HG03575 (cell line): ENCODE measurements around the gene CYP11A1.
"Not testable (repeated sequence)": the region's sequence is repeated elsewhere in the genome, so short reads cannot be mapped to it uniquely, and the experiment has no call there.

Experiments used
- ATAC-seq: cut with Tn5 transposase; IDR thresholded peaks from one replicate; pipeline ENCODE4 v1.9.1; 2021; ENCODE audit not compliant: unreplicated experiment, insufficient number of reproducible peaks, low FRiP score; ENCODE audit errors: extremely low read depth

The CYP11A1 gene

DNA sequence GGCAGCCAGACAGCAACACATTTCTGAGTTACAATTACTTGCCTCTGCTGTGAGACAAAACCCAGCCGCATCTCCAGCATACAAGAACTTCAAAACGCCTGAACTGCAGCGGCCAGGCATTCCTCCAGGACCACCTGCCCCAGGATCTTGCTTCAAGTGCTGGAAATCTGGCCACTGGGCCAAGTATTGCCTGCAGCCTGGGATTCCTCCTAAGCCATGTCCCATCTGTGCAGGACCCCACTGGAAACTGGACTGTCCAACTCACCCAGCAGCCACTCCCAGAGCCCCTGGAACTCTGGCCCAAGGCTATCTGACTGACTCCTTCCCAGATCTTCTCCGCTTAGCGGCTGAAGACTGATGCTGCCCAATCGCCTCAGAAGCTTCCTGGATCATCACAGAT, 11.4 kb downstream of the CYP11A1 start:
- not testable (repeated sequence) for ATAC-seq

DNA sequence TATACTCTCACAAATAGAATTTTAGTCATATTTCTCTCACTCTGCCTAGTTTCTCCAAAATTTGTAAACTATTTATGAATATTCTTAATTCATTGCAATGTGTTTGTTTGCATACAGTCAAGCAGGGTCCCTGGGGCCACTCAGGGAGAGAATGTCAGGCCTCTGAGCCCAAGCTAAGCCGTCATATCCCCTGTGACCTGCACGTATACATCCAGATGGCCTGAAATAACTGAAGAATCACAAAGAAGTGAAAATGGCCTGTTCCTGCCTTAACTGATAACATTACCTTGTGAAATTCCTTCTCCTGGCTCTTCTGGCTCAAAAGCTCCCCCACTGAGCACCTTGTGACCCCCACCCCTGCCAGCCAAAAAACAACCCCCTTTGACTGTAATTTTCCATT, 13.5 kb downstream of the CYP11A1 start:
- ATAC-seq, result not testable (repeated sequence)

DNA sequence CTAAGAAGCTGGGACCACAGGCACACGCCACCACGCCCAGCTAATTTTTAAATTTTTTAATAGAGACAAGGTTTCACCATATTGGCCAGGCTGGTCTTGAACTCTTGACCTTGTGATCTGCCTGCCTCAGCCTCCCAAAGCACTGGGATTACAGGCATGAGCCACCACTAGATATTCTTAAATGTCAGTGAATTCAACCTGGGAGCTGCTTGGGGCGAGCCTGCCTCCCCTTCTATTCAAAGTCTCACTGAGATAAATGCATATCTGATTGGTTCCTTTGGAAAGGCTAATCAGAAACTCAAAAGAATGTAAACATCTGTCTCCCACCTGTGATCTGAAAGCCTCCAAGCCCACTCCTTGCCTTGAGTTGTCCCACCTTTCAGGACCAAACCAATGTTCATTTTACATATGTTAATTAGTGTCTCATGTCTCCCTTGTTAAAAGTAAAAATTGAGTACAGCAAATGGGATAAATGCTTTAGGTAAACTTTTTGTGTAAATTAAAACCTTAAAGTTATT, 15.0 kb downstream of the CYP11A1 start:
- ATAC-seq, result no peak

DNA sequence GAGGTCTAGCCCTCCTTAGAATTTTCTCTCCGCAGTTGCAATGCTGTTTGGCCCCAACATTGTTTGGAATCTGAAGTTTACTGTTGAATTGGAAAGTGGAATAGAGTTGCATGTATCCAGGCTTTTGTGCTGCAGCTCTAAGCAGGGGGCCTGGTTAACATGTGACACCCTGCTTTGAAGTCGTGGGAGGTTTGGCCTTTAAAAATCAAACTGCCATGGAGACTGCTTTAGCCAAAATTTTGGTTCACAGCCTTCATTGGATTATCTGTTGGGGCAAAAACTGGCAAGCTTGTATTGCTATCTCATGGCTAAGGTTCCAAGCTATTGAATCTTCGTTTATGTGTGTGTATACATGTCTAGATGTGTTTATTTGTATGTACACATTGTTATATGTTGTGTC, 15.8 kb downstream of the CYP11A1 start:
- ATAC-seq, result no peak

DNA sequence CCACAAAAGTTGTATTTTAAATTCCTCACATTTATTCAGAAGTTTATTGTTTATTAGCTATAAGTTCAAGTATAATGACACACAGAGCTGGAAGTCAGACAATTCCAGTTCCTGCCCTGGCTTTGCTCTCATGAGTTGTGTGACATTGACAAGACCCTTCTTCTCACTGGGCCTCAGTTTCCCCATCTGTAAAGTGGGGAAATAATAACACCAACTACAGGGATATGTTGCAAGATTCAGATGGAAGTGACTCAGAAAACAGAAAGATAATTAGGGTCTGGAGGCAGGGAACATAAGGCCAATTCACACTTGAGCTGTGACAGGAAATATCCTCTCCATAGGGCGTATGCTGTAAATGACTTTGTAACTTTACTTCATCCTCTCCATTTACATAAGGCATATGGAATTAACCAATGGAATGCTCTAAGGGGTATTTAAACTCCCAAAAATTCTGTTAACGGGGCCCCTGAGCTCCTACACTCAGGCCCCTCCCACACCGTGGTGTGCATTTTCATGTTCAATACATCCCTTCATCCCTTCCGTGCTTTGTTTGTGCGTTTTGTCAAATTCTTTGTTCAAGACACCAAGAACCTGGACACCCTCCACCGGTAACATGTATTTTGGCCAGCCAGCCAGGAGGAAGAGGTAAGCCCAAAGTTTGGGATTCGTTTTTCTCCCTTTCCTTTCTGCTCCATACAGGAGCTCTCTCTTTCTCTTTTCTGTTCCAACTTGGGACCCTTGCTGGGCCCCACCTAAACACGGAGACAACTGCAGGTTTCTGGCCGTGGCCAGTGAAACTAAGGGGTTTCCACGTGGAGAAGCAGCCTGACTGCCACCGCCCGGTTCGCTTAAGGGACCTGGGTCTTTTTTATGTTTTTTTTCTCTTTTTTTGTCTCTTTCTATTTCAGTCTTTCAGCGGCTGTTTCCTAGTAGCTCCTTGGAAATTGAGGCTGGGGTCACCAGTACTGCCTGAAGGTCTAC, 16.9 kb downstream of the CYP11A1 start:
- no peak for ATAC-seq

DNA sequence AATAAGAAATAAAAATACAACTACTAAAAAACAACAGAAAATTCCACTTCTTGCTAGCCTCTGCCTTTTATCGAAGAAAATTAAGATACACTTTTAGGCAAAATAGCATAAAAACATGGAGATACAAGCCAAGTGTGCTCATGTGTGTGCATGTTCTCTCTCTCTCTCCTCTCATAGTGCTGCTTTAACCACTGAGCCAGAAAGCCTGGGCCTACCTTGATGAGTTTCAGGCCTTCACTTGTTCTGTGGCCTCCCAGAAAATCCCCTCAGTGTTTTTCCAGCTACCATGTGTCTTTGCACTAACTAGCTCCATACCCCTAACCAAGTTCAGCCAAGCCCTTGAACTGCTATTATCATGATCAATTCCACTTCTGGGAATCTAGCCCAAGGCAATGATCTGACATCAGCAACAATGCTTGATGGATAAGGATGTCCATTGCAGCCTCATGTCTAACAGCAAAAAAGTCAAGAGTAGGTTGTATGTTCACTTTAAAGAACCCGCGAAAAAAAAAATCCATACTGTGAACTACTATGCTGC, 18.1 kb downstream of the CYP11A1 start:
- no peak for ATAC-seq

DNA sequence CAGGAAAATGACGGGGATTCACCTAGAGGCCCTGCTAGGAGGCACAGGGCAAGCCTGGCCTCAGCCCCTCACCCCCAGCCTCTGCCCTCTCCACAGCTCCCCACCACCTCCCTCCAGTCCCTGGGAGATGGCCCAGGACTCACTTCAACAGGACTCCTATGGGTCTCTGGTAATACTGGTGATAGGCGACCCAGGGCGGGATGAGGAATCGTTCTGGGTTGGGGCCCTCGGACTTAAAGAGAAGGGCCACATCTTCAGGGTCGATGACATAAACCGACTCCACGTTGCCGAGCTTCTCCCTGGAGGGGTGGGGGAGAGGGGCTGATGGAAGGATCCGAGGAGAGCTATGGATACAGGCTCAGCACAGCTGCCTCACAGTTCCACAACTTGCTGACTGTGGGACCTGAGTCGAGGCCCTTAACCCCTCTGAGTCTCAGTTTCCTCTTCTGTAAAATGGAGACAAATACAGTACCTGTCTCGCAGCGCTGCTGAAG, 19.6 kb downstream of the CYP11A1 start:
- ATAC-seq, result no peak

DNA sequence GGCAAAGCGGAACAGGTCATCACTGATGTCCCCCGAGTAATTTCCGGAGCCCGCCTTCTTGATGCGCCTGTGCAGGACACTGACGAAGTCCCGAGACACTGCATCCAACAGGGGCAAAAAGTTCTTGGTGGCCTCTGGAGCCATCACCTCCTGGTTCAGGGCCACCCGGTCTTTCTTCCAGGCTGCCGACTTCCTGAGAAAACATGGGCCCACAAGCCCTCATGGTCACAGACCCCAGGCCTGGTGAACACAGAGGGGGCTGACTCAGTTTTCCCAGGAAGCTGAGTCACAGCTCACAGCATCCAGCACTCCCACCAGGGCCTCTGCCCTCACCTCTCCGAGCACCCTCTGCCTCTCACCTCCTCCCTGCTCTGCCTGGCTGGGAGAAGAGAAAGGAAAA, 22.4 kb downstream of the CYP11A1 start:
- ATAC-seq, result no peak

DNA sequence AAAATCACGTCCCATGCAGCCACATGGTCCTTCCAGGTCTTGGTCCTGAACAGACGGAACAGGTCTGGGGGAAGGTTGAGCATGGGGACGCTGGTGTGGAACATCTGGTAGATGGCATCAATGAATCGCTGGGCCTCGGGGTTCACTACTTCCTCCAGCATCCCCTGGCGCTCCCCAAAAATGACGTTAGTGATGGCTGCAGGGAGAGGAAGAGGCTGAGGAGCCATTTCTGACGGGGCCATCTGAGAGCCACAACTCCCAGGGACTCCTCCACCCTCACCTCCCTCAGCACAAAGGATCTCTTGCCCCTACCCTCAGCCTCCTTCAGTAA, 23.7 kb downstream of the CYP11A1 start:
- ATAC-seq, result no peak

DNA sequence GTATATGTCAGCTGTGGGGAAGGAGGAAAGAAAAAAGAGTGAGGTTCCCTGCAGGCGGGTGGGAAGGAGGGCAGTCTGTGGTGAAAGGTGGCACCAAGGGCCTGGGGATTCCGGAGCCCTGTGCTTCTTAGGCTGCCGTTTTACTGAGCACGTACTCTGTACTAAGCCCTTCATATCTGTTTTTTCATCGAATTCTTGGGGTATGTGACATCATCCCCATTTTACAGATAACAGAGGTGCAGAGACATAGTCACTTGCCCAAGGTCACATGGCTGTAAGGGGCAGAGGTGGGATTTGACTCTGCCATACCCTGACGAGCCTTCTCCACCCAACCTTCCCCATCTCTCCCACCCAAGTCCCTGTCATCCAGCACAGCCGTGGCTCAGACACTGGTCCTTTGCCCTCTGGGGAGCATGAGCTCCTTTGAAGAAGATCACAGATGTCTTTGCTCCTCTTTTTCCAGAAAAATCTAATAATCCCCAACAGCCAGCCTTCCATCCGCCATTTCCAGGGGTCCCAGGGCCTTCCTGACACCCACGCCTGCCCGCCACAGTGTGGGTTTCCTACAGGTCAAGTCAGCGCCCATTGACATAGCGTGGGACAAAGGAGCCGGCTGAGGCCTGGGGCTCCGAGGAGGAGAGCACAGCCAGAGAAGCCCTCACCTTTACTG, 24.2 kb downstream of the CYP11A1 start:
- no peak for ATAC-seq

DNA sequence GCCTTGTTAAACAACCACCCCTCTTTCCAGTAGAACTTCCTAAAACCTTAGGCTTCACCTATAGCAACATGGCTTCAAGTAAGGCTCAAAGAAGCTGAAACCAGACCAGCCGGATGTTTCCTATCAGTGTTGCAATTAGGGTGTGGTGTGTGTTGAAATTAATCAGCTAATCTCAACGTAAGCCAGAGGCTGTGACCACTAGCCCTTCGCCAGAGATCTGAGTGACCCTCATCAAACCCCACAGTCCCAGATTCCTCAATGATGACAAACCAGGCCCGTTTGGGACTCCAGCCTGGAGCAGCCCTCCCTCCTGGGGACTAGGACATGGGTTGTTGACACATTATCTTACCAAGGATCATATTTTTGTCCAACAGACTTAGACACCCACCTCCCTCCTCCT, 27.3 kb downstream of the CYP11A1 start:
- no peak for ATAC-seq

DNA sequence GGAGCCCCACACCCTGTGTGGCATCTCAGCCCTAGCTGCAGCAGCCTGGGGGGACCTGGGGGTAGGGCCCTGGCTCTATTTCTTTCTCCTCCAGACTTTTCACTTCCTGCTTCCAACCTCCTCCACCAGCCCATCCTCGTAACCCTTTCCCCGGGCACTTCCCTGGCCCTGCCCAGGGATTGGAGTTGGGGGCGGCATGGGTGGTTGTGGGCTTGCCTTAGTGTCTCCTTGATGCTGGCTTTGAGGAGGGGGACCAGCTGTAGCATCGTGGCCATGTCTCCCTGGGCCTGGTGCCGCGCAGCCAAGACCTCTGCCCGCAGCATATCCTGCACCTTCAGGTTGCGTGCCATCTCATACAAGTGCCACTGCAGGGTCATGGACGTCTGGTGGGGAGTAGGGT, 28.1 kb downstream of the CYP11A1 start:
- no peak for ATAC-seq

DNA sequence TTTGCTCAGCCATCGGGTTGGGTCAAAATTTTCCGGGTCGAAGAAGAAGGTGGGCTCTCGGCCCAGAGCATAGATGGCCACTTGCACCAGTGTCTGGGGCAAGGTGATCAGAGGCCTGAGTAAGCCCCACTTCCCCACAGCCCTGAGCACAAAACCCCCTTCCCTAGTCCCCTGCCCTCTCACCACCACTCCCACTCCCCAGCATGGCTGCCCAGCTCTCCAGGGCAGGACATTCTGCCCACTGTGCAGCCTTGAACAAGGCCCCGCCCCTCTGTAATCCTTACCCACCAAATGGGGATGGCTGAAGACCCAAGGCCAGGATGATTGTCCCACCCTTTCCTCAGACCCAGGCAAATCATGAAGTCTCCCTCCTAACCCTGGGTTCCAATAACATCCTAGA, 28.8 kb downstream of the CYP11A1 start:
- no peak for ATAC-seq

DNA sequence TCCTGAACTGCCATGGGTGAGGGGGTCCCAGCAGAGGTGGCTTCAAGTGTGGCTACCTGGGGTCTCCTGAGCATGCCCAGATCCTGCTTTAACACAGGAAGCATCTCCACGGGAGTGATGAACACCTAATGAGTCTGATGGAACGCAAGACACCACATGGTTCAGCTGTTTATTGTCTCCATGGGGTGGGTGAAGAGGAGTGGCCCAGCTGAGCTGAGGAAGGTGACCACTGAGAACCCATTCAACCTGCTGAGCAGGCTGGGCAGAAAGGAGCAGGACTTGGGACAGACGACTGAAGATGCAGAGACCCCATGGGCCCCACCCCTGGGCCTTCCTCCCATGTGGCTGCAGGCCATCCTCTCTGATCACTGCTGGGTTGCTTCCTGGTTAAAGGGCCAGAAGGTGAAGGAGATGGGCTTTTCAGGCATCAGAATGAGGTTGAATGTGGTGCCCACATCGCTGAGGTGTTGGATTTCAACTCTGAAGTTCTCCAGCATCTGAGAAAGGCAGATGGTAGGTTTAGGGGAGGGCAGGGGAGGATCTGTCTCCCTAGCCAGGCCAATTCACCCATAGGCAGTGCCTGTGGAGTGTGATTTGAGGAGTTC, 29.7 kb downstream of the CYP11A1 start:
- ATAC-seq, result no peak

DNA sequence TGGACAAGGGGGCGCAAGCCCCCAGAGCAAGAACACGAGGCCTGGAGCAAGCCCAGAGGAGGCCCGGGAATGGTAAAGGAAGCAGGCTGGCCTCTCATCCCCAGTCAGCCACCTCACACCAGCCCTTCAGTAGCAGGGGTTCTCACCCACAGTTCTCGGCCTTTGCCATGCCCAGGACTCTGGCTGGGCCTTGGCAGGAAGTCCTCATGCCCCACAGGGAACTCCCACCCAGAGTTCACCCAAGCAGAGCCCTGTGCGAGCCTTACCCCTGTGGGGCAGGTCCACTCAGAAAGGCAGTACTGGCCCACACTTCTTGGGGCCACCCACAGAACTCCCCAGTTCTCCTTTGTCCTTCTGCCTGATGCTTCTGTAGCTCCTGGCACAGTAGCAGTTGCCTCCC, 30.3 kb downstream of the CYP11A1 start:
- ATAC-seq, result no peak

DNA sequence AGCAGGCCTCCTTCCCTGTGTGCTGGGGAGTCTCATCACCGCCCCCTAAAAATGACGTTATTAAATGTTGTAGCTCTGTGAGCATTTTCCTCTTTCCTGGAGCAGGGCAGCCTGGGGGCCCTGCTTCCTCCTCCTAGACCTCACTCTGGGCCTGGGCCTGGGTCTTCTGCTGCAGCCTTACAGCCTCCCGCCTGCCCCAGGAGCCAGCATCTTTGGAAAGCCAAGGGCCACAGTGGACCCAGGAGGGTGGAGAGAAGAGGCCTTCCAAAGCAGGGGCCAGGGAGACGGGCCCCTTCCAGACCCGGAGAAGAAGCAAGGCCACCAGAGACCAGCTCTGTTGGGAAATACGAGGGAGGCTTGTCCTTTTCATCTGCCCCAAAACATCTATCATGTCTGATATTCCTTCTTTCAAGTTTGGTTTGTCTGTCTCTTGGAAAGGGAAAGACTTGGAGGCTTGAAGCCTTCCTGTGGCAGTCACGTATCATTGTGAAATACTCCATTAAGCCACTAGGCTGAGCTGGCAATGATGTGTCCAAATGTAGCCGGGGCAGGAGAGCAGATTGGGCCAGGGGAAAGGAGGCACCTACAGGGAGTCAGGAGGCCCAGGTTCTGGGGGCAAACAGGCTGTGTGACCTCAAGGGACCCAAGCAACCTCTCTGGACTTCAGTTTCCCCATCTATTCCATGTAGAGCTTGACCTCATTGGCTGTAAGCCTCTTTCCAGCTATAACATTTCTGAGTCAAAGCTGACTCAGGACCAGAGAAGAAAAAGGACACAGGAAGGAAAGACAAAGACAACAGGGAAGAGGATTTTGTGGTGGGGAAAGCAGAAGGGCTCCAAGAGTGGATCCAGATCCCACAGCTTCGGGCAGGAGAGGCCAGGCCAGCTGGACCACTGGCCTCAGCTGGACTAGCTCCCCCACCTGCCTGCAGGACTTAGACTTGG, 31.1 kb downstream of the CYP11A1 start:
- no peak for ATAC-seq

DNA sequence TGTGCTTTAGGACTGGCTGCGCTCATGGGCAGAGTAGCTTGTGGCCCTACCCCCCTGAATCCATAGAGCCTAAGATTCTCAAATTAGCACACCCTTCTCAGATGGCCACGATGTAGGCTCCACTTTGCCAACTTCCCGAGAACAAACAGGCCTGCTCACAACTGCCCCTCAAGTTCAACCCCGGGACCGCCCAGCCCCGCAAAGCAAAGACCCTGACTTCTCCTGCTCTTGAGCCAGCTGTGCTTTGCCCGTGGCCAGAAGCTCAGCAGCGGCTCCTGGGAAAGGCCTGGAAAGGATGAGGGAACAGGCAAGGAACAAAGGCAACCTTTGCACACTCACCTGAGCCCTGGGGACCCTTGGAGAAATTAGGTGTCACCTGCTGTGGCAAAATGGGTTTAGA, 32.0 kb downstream of the CYP11A1 start:
- ATAC-seq, result no peak

DNA sequence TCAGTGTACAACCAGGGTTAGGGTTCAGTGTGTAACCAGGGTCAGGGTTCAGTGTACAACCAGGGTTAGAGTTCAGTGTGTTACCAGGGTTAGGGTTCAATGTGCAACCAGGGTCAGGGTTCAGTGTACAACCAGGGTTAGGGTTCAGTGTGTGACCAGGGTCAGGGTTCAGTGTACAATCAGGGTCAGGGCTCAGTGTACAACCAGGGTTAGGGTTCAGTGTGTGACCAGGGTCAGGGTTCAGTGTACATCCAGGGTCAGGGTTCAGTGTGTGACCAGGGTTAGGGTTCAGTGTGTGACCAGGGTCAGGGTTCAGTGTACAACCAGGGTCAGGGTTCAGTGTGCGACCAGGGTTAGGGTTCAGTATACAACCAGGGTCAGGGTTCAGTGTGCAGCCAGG, 33.3 kb downstream of the CYP11A1 start:
- no peak for ATAC-seq
